ENCODE measurements around the gene TBX2. TPM values are rescaled to one million over a fixed set of nuclear protein-coding genes. Genes with fewer than 3 reads are reported as not detected.

The TBX2 gene
- total and polyA plus RNA-seq, 2 of the 4 experiments (the other 2 are of a cell fraction): 20.1 to 64.1 TPM

GRCh38 chr17:61384692-61385576 is 14.7 kb upstream of the TBX2 start:
- Histone ChIP-seq H3K14ac (replicated peaks; ENCODE audit: low read depth, low read length) (no peak overlapping the region), H3K79me1 (ENCODE audit: low read depth in 1 of 2, low read length in 2 of 2) (peaks cover 4 to 54% of the 10 kb centered on the region in 2 experiments; a peak in 3 of 4 replicates), H3K9ac (ENCODE audit: low read depth, low read length) (no peak overlapping the region), H2BK20ac (ENCODE audit: low read depth, low read length) (no peak overlapping the region), H2BK120ac (ENCODE audit: low read depth, low read length) (no peak overlapping the region; the same call in 1 of the 2 replicates), H3K36me3 (ENCODE audit: control insufficient read depth, insufficient read depth, low read length) (no peaks in the 10 kb centered on the region), H3K18ac (ENCODE audit: low read depth, low read length) (no peak overlapping the region), H2AFZ (replicated peaks; ENCODE audit: low read length, poor library complexity) (peak overlapping the region; percentile 2), H3K4me2 (ENCODE audit: low read depth, low read length) (no peak overlapping the region), H3K4me3 (ENCODE audit: insufficient read depth, low read depth, low read length) (no peak overlapping the region), H2AK5ac (ENCODE audit: low read depth, low read length) (peak overlapping the region; percentile 35; the same call in 1 of the 2 replicates), H3K9me3 (ENCODE audit: control insufficient read depth, insufficient read depth, low read length) (no peaks in the 10 kb centered on the region), H4K91ac (ENCODE audit: insufficient read depth, low read depth, low read length) (no peak overlapping the region), H3K23ac (ENCODE audit: low read depth, low read length) (no peak overlapping the region), H3K56ac (ENCODE audit: extremely low read depth, insufficient read depth, low read length) (no peak overlapping the region), H3K4me1 (ENCODE audit: control insufficient read depth, insufficient read depth, low read length) (peaks cover 7% of the 10 kb centered on the region), H4K5ac (ENCODE audit: low read depth, low read length) (no peak overlapping the region), H3K9me1 (ENCODE audit: insufficient read depth, low read length) (peaks cover 21% of the 10 kb centered on the region), H3K27ac (ENCODE audit: insufficient read depth, low read length) (no peak overlapping the region), H3K4ac (ENCODE audit: low read depth, low read length) (no peak overlapping the region), H2BK15ac (ENCODE audit: low read depth, low read length) (no peak overlapping the region; the same call in 2 of the 3 replicates), H2AK9ac (replicated peaks; ENCODE audit: low read depth, low read length, poor library complexity) (peak overlapping the region; percentile 47), H3K27me3 (ENCODE audit: control insufficient read depth, insufficient read depth, low read length) (no peaks in the 10 kb centered on the region), H4K8ac (ENCODE audit: low read depth in 2 of 2, low read length in 2 of 2) (no peak overlapping the region), H2BK5ac (ENCODE audit: low read depth, low read length, poor library complexity, severe bottlenecking) (no peak overlapping the region), H4K20me1 (ENCODE audit: insufficient read depth, low read length) (no peaks in the 10 kb centered on the region)
- dilution Hi-C loops (cut with HindIII; ENCODE audit: low sequenced_read_pairs, unreplicated experiment): no loop called here
- CTCF ChIA-PET: no interaction called here
- BruUV-seq (replicated peaks): no TSS peak
- DNase-seq: no peak
- TF ChIP-seq MAFK (IDR thresholded peaks at IDR 0.05; ENCODE audit: low read depth, low read length): no peak
- no peak for TF ChIP-seq ELK1 (IDR thresholded peaks at IDR 0.05; ENCODE audit: borderline replicate concordance, low read depth, low read length)
- no peak for TF ChIP-seq RCOR1 (IDR thresholded peaks at IDR 0.05; ENCODE audit: insufficient replicate concordance, low read length)
- no peak for TF ChIP-seq BHLHE40 (IDR thresholded peaks at IDR 0.05; ENCODE audit: low read depth, low read length)
- no peak for TF ChIP-seq NFE2L2 (IDR thresholded peaks at IDR 0.05; ENCODE audit: low read depth, low read length)
- TF ChIP-seq RFX5 (IDR thresholded peaks at IDR 0.05; ENCODE audit: low read depth, low read length): no peak
- TF ChIP-seq CTCF (conservative IDR thresholded peaks at IDR 0.05; ENCODE audit: low read depth, low read length): no peak
- no peak for TF ChIP-seq SMC3 (IDR thresholded peaks at IDR 0.05; ENCODE audit: low read depth, low read length)
- in situ Hi-C loops (cut with MboI; ENCODE audit: low sequenced_read_pairs): no loop called here
- WGBS, 2 experiments (ENCODE audit: extremely low coverage in 2 of 2, insufficient read length in 1 of 2): 87% methylated on average over 4 of the region's 13 CpGs; no CpG with 5 or more reads in 1 of the 2 experiments
- POLR2A ChIA-PET (ENCODE audit: unreplicated experiment): interaction anchor here (0.6 kb wide), 1 partner anchor 172 kb away, joined by 3 read pairs; no protein-coding TSS in a partner anchor
- no peak for ATAC-seq (ENCODE audit: low read depth)
- intact Hi-C loops (cut with micrococcal nuclease): no loop called here
